ENCODE results near the gene TGFB3.
"Not testable (repeated sequence)": the region's sequence is repeated elsewhere in the genome, so short reads cannot be mapped to it uniquely, and the experiment has no call there.

The TGFB3 gene

DNA sequence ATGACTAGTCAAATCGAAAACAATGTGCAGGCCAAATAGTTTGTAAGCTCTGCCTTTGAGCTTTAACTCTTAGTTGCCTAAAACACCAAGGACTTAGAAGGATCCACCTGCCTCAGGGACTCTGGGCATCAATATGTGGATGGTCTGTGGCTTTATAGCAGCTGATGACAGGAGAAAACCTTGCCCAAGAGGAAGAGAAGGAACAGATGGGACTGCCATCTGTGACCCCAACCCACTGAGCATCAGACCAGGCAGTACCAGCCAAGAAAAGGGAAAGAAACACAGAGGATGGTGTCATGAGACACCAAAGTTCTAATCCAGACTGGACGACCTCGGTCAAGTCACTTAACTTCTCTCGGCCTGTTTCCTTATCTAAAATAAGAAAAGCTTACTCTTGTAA is 12.7 kb downstream of the TGFB3 start:
- Histone ChIP-seq H3K27ac (peak overlapping the region in 2 of 21 experiments; percentile 21 to 48), H3K4me3 (no peak overlapping the region)

DNA sequence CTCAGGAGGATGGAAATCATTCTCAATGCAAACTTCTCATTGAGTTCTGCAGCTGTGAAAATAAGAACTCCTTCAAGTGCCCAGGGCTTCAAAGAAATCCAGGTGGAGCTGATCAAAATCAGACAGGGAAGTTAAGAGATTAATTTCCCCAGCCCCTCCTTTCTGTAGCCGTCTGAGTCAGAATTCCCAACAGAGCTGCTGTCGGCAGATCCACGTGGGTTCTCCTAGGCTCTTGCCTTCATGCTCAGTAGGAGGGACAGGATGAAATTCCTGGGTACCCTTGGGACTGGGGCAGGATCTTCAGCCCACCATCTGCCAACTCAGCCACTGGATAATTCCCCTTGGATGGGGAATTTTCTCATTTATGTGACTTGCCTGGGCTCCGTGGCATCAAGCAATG is 13.3 kb downstream of the TGFB3 start:
- peak overlapping the region in 2 of 21 experiments; percentile 21 to 48 for H3K27ac ChIP-seq

DNA sequence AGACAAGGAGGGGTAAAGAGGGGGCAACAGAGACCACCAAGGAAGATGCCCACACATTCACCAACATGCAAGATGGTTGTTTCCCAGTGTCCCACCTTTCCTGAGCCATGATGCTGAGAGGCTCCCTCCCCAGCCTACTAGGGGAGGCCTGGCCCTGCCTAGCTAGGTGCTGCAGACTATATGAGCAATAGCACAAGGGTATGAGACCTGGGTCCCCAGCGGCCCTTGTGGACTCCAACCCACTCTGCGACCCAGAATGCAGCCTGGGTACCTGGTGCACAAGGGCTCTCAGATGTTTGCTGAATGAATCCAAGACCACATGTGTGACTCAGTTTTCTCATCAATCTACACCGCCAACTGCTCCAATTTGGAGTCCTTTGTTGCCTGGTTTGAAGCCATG is 13.9 kb downstream of the TGFB3 start:
- no peak overlapping the region for H3K27ac ChIP-seq

More for the DNA sequence above, 13.3 kb downstream of the TGFB3 start:
- no peak overlapping the region for H3K4me3 ChIP-seq

DNA sequence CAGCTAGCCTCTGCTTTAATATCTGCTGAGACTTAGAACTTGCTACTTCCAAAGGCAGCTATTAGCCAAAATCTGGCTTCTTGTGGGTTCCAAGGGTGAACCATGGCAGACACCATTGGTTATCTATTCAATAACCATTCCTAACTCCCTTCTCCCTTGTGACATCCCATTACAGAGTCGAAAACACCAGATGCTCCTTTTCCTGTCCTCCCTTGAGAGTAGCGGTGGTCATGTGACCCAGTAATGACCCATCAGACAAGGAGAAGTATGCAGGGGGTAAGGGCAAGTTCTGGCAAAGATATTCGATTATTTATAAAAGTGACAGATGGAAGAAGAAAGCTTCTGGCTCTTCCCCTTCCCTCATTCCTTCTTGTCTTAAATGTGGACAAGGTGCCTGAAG is 20.1 kb downstream of the TGFB3 start:
- Histone ChIP-seq H3K27ac (no peak overlapping the region), H3K4me3 (no peak overlapping the region)

More for the DNA sequence above, 13.9 kb downstream of the TGFB3 start:
- no peak overlapping the region for H3K4me3 ChIP-seq

DNA sequence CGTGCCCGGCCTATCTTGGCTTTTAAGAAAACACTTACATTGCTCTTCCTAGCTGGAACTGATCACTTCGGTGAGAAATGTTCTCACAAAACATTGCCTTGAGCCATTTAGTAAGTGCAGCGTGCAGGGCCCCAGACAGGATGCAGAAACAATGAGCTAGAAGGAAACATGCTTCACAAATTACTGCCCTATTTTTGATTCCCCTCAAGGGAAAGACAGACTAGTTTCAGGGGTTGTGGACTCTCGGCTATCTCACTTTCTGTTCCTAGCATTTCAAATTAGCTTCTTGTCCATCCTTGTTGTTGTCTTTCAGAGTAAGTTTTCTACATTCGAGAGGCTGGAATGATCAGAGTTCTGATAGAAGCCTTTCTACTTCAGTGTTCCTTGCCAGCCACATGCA is 21.6 kb downstream of the TGFB3 start:
- H3K27ac ChIP-seq = peak overlapping the region in 1 of 21 experiments; percentile 12
- H3K4me3 ChIP-seq = no peak overlapping the region

DNA sequence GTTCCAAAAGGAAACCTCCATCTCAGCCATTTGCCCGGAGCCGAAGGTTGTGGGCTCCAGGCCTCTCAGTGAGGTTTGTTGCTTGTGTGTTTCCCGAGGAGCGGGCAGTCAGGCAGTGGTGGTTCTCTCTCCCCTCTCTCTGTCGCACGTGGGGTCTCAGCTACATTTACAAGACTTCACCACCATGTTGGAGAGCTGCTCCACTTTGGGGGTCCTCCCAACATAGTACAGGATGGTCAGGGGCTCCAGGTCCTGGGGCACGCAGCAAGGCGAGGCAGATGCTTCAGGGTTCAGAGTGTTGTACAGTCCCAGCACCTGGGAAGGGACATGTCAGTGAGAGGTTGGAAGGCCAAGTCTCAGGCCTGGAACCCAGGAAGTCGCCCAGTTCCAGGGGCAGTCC is 22.8 kb downstream of the TGFB3 start:
- no peak overlapping the region for H3K4me3 ChIP-seq
- H3K27ac ChIP-seq = no peak overlapping the region

DNA sequence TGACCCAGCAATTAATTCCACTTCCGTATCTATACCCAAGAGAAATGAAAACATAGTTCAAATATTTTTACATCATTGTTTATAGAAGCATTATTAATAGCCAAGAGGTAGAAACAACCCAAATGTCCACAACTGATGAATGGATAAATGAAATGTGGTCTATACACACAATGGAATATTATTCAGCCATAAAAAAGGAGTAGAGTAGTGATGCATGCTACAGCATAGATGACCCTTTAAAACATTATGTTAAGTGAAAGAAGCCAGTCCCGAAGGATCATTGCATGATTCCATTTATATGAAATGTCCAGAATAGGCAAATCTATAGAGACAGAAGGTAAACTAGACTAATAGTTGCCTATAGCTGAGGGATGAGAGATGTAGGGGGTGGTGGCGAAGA is 29.3 kb downstream of the TGFB3 start:
- Histone ChIP-seq H3K27ac (no peak overlapping the region), H3K4me3 (no peak overlapping the region)

DNA sequence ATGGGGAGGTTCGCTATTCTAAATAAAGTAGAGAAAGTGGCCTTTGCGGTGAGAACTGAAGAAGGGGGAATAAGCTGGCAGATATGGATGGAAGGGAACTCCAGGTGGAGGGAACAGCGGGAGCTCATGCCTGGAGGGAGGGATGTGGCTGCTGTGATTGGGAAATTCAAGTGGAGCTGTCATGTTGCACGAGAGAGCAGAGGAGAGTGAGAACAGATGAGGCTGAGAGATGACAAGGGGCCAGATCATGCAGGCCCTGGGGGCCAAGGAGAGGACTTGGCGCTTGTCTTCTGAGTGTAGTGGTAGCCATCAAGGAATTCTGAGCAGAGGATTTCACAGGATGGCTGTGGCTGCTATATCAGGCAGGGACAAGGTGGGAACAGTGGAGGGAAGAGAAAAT is 35.0 kb downstream of the TGFB3 start:
- Histone ChIP-seq H3K4me3 (no peak overlapping the region), H3K27ac (no peak overlapping the region)

DNA sequence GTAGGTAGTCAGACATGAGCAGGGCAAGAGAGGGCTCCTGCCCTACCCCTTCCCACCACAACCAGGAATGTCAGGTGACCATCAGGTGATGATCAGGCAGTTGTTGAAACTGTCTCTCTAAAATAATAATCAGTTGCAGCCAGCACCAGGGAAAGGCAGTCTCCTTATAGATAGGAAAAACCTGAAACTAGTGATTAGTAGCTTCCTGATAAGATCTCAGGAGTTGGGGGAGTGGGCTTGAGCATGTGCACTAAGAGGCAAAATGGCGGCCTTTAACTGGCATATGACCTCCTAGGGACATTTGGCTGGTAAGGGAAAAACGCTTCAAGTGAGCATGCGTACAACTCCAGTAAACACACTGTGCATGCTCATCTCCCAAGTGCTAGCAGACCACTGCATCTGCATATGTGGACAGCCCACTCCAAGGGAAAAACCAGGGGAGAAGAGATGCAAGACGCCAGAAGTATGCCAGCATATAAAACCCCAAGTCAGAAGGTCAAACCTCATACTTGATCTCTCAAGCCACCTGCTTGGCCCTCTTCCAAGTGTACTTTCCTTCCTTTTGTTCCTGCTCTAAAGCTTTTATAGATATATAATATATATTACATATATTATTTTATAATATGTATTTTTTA is 37.1 kb downstream of the TGFB3 start:
- no peak overlapping the region for H3K27ac ChIP-seq
- H3K4me3 ChIP-seq = no peak overlapping the region

DNA sequence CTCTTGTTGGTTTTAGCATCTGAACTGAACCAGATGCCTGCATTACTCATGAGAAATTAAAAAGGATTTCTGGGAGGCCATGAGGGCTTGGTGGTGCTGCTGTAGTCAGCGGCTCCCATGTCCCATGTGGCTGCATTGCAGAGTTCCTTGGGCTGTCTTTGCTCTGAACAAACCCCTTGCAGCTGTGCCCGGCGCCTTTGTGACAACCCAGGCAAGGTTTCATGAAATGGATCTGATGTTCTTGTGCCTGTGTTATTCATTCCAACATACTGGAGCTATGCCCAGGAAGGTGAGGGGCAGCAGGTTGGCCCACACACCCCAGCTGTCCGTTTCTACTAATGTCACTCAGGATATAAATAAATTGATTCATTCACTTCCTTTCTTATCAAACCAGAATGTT is 40.8 kb downstream of the TGFB3 start:
- Histone ChIP-seq H3K4me3 (no peak overlapping the region), H3K27ac (no peak overlapping the region)

DNA sequence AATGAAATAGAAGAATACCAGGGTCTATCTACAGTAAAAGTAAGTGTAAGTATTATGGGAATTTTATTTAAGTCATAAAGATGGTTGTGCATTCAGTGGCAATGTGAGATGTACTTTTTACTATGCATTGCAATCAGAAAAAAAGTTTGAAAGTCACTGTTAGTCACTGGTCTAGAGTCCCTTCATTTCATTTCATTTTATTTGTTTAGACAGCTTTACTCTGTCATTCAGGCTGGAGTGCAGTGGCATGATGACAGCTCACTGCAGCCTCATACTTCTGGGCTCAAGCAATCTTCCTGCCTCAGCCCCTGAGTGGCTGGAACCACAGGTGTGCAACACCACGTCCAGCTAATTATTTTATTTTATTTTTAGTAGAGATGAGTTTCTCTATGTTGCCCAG is 42.6 kb downstream of the TGFB3 start:
- Histone ChIP-seq H3K4me3 (no peak overlapping the region), H3K27ac (no peak overlapping the region)

DNA sequence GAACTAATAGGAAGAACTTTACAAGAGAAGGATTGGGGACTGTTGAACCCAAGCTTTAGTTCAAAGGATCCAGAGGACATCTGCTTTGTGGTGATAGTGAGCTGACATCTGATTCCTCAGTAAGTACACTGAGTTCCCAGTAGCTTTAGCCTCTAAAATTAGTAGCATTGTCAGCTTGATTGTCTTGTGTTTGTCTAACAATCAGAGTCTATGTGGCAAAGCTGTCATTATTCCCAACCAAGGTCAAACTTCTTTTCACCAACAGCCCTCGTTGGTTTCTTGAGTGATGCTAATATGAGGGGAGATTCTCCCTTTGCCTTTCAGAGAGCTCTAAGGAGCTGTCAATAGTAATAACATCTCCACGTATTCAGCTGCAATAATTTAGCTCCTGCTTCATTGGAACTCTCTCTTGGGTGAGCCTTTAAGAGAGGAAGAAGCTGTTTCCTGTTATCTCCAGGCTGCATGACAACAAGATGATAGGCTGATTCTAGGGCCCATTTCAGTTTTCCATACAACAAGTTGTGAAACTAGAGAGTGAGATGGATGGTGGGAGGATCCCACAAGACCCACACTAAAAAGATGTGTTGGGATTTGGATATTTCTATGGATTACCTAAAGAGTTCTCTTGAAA is 46.7 kb downstream of the TGFB3 start:
- H3K4me3 ChIP-seq = no peak overlapping the region
- H3K27ac ChIP-seq = no peak overlapping the region

DNA sequence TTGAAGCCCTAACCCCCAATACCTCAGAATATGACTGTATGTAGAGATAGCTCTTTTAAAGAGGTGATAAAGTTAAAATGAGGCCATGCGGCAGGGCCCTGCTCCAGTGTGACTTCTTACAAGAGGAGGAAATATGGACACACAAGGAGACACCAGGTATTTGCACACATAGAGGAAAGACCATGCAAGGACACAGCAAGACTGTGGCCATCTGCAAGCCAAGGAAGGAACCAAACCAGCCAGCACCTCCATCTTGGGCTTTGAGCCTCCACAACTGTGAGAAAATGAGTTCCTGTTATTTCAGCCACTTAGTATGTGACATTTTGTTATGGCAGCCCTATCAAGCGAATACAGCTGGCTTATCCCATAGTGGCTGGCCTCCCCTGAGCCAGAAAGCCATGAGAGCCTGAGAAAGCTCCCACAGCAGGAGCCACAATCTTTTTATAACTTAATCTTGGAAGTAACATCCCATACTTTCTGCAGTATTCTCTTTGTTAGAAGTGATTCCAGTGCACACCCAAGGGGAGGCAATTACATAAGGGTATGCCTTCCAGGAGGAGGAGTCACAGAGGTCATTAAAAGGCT is 48.0 kb downstream of the TGFB3 start:
- H3K4me3 ChIP-seq = no peak overlapping the region
- no peak overlapping the region for H3K27ac ChIP-seq

DNA sequence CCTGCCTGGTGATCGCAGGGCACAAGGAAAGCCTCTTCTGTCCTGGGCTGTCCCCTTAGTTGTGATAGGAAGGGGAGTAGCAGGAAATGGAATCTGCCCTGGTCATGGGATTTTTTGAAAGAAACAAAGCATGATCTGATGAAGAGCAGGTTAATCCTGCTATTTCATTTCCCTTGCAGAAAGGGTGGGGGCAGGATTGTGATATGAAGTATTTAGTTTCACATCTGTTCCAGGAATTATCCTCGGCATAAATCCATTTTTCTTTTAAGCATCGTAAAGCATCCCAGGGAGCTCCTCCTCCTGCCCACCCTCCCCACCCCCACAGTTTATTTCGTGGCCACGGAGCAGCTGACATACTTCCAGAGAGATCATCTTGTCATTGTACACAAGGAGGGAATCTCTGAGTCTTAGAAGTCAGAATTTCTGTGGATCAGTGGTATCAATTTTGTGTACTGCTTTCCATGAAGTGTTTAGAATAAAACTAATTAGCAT is 53.1 kb downstream of the TGFB3 start:
- Histone ChIP-seq H3K27ac (peak overlapping the region in 1 of 21 experiments; percentile 6), H3K4me3 (no peak overlapping the region)

DNA sequence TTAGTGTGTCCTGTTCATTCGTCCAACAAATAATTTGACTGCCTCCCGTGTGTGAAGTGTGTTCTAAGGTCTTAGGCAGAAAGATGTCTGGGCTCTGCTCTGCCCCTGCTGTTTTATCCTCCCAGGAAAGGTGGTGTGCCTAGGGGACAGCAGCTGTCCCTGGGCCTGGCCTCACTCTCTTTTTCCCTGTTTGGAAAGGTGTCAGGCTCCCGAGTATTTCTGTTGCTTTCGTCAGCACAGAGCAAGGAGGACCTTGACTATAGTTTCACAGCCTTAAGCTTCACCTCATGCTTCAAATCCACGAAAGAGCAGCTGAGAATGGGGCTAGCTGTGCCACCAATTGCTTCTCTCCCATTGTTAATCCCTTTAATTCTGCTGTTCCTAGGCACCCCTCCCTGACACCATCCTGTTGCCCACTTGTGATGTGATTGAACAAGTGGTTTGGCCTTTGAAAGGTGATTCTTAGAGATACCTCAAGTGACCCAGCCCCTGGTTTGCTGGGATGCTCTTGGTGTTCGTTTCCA is 54.2 kb downstream of the TGFB3 start:
- H3K27ac ChIP-seq = no peak overlapping the region
- H3K4me3 ChIP-seq = no peak overlapping the region

DNA sequence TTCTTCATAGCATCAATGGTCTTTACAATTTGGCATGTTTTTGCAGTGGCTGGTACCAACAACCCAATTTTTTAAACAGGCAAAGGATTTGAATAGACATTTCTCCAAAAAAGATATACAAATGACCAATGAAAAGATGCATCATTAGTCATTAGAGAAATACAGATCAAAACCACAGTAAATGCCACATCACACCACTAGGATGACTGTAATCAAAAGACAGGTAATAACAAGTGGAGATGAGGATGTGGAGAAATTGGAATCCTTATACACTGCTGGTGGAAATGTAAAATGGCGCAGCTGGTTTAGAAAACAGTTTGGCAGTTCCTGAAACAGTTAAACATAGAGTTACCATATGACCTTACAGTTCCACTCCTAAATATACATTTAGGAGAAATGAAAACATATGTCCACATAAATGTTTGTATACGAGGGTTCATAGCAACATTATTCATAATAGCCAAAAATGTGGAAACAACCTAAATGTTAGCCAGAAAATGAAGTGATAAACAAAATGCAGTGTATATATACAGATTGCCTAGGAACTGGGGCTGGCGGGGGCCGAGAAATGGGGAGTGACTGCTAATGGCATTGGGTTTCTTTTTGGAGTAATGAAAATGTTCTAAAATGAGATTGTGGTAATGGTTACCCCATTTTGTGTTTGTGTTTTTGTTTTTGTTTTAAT is 55.2 kb downstream of the TGFB3 start:
- Histone ChIP-seq H3K4me3 (no peak overlapping the region), H3K27ac (no peak overlapping the region)

DNA sequence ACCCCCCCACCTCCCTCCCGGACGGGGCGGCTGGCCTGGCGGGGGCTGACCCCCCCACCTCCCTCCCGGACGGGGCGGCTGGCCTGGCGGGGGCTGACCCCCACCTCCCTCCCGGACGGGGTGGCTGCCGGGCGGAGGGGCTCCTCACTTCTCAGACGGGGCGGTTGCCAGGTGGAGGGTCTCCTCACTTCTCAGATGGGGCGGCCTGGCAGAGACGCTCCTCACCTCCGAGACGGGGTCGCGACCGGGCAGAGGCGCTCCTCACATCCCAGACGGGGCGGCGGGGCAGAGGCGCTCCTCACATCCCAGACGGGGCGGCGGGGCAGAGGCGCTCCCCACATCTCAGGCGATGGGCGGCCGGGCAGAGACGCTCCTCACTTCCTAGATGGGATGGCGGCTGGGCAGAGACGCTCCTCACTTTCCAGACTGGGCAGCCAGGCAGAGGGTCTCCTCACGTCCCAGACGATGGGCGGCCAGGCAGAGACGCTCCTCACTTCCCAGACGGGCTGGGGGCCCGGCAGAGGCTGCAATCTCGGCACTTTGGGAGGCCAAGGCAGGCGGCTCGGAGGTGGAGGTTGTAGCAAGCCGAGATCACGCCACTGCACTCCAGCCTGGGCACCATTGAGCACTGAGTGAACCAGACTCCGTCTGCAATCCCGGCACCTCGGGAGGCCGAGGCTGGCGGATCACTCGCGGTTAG is 56.5 kb downstream of the TGFB3 start:
- not testable (repeated sequence) for H3K4me3 ChIP-seq, H3K27ac ChIP-seq

DNA sequence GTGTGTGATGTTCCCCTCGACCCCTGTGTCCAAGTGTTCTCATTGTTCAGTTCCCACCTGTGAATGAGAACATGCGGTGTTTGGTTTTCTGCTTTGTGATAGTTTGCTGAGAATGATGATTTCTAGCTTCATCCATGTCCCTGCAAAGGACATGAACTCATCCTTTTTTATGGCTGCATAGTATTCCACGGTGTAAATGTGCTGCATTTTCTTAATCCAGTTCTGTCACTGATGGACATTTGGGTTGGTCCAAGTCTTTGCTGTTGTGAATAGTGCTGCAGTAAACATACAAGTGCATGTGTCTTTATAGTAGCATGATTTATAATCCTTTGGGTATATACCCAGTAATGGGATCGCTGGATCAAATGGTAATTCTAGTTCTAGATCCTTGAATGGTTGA is 61.4 kb downstream of the TGFB3 start:
- not testable (repeated sequence) for H3K27ac ChIP-seq, H3K4me3 ChIP-seq

DNA sequence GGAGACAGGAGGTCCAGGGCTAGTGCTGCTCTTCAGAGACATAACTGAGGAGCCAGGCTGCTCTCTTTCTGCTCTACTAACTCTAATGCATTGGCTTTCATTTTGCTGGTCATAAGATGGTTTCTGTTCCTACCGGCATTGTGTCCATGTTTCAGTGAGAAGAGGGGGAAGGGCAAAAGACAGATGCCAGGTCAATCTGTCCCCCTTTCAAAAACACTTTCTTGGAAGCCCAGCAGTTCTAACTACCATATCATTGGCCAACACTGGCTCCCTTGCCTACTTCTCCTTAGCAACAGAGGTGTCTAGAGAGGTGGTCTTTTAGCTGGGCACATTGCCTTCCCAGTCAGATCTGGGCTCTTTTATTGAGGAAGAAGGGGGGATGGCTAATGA is 63.9 kb downstream of the TGFB3 start:
- Histone ChIP-seq H3K4me3 (no peak overlapping the region), H3K27ac (no peak overlapping the region)
